HG02759 (cell line): ENCODE results near the gene MACO1.

Experiments
- ATAC-seq: cut with Tn5 transposase; IDR thresholded peaks from one replicate; pipeline ENCODE4 v1.9.1; 2021; ENCODE audit warnings: mild to moderate bottlenecking, moderate library complexity; ENCODE audit not compliant: unreplicated experiment

The MACO1 gene

DNA sequence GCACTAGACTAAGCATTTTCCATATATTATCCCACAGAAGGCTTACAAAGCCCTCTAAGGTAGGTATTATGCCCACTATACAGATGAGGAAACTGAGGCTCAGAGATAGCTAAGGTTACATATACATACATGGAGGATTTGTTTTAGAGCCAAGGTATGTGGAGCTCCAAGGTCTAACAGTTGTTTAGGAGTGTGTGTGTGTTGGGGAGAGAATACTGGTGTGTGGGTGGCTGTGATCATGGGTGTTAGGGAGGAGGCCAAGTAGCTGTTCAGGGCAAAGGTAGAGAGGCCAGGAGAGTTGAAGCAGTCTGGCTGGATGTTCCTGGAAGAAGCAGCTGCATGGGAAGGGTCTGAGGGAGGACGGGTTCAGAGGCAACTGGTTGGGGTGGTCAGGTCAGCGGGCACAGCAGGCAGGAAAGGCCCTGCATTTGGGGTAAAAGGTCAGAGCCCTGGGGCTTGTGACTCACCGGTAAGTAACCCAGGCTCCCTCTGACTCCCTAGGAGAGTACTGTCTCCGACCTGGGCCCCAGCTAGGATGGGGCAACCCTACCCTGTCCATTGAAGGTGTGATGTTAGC lies 107.6 kb downstream of the MACO1 start:
- ATAC-seq: no peak

DNA sequence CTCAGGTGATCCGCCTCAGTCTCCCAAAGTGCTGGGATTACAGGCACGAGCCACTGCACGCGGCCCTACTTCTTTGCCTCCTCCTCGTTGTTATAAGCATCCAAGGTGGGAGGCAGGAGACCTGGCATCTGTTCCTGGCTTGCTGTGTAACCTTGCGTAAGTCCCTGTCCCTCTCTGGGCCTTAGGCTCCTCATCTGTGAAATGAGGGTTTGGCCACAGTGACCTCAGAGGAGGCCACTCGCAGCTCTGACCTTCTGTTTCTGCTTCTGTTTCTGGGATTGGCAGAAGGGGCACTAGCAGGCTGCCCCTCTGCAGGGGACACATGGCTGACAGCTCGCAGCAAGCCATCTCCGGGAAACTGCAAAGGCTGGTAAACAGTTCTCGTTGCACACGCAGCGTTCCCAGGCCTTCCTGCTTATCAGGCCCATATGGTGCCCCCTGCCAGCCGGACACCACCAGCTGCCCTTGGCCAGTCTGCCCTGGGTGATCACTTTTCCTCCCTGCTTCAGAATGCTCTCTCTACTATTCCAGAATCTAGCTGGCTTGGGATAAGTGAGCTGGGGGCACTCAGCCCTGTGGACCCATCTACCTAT lies 110.1 kb downstream of the MACO1 start:
- no peak for ATAC-seq

DNA sequence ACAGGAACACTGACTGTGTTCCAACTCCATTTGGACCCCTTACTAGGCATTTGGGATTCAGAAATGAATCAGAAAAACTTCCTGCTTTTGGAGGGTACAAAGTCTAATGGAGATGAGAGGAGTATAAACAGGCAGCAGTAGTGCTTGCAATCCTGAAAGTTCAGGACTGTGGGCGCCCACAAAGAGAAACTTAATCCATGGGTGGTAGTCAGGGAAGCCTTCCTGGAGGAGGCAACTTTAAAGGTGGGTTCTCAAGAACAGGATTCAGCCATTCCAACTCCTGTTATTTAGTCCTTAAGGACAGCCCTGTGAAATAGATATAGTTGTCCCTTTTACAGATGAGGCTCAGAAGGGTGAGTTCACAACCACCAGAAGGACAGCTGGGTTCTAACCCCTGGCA lies 110.7 kb downstream of the MACO1 start:
- no peak for ATAC-seq

- no peak for ATAC-seq
Measured at GRCh38 chr1:25541889-25542658, 111.4 kb downstream of the MACO1 start.

- no peak for ATAC-seq
Measured at GRCh38 chr1:25543005-25543424, 112.3 kb downstream of the MACO1 start.

DNA sequence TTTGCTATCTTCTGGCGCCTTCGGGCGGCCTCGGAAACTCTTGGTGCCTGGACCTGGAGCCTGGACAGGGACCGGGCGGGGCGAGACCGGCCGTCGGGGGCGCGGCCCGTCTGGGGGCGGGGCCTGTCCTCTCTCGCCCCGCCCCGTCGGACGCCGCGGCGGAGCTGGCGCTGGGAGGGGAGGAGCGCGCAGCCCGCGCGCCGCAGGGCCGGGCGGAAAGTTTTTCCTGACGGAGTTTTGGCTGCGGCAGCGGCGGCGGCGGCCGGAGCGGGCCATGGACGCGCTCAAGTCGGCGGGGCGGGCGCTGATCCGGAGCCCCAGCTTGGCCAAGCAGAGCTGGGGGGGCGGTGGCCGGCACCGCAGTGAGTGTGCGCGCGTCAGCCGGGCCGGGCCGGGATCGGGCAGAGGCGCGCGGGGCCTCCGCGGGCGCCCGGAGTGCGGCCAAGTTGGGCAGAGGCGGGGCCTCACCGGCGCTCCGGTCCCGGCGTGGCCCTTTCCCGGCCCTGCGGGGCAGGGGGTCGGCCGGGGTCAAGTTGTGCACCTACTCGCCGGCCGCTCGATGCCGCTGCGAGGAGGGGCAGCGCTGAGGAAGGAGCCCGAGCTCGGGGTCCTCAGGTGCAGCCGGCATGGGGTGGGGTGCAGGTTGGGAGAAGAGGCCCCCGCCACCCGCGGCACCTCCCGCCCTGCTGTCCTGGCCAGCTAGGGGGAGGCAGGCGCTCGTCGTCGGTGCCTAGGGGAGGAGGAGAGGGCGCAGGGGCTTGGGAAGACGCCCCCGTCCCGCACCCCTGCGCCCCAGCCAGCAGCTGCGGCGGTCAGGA lies 112.9 kb downstream of the MACO1 start, which contains the start of gene LDLRAP1:
TSS of gene LDLRAP1 (plus strand) at position 182 of the 818 bp plus-strand sequence. CDS start at position 275, 93 bp downstream.
- ATAC-seq: peak; percentile 91

DNA sequence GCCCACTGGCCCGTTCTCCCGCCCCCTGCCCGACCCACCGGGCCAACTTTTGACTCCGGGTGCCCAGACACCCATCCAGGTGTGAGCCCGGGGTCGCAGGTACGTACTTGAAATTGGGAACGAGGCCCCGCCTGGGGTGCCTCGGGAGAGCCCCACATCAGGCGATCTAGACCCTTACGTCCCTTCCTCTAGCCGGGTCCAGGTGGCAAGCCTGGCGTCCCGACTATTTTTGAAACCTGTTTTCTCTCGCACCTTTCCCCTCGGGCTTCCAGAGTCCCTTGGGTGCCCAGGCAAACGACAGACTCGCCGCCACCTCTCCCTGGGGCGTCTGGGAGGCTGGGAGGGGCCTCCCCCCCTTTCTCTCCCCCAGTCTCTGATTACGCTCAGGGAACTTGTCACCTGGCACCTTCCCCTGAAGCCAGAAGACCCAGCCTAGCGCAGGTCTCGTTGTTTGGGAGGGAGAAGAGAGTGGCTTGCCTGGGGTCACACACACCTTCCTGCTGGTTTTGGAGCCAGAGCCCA lies 113.6 kb downstream of the MACO1 start:
- no peak for ATAC-seq

DNA sequence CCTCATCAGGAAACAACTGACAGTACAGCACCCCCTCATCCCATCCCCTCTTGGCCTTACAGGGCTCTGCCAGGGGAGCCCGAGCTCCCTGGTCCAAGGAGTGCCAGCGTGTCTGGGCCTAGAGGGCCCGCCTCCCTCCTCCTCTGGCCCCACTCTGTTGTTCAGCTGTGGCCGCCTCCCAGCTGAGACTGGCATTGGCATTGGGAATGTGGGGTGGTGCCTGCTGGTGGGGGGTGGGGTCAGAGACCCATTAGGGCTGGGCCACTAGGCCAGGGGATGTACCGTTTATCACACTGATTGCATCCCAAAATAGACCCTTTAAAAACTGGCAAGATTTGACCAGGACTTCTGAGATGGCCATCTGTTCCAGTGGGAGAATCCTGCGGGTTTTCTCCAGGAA lies 114.1 kb downstream of the MACO1 start:
- ATAC-seq: no peak

DNA sequence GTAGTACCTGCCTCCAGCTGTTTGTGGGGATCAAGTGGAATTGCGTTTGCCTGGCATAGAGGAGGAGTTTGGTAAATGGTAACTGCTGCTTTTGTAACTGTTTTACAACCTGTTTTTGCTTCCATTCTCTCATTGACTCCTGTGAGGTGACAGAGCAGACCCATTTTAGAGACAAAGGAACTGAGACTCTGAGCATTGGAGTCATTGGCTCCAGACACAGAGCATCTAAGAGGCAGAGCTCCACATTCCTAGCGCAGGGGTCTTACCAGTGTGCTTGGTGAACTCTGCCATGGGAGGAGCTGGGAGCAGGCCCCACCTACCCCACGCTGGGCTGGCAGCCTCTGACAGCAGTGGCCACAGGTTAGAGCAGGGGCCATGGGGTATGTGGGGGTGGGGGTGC lies 115.1 kb downstream of the MACO1 start:
- no peak for ATAC-seq

- ATAC-seq: no peak
Measured at GRCh38 chr1:25546193-25546592, 115.5 kb downstream of the MACO1 start.

DNA sequence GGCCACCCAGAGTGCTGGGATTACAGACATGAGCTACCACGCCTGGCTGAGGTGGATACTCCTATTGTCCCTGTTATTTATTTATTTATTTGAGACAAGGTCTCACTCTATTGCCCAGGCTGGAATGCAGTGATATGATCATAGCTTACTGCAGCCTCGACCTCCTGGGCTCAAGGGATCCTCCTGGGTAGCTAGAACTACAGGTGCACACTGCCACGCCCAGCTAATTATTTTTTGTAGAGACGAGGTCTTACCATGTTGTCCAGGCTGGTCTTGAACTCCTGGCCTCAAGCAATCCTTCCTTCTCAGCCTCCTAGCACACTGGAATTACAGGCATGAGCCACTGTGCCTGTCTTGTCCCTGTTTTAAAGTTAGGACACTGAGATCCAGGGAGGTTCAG lies 117.9 kb downstream of the MACO1 start:
- no peak for ATAC-seq

DNA sequence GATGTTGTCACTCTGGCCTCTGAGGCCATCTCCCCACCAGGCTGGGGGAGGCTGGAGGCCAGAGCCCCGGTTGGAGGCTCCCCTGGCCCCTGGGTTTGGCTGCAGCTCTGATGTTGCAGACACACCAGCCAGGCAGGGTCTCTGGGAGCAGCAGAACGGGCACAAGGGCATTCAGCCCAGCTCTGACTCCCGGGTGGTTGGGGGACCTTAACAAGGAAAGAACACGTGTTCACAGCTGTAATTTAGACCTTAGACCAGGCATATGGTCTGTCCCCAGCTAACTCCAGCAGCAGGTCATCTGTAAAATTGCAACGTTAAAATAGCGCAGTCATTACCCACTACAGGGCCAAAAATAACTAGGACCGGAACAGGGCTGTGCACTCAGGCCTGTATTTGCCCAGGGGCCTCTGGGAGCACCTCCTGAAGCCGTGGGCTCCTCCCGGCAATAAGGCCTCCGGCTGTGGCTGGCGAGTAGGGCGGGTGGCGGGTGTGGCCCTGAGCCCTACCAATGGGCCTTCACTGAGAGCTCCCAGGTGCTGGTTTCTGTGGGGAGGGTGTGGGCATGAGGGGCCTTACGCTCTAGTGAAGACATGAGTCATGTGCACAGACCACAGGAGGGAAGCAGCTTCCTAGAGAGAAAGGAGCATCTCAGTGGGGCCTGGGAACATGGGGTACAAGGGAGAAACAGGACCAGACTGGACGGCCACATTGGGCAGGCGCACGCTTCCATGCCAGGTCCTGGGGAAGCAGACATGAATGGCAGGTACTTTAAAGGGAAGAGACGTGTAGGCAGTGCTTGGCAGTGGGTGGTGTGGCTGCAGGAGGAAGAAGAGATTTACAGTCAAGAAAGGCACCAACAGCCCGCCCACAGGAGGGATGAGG lies 118.8 kb downstream of the MACO1 start:
- ATAC-seq: peak; percentile 94
